ENCODE measurements around the gene PDE5A. TPM values are rescaled to one million over a fixed set of nuclear protein-coding genes. Genes with fewer than 3 reads are reported as not detected.

Gene PDE5A
- total and polyA plus RNA-seq, 10 of the 15 experiments (the other 5 are each of a cell fraction or from before 2014, with no cell fraction given), result under 0.01 to 3.9 (median 0.26) TPM; not detected in 1

GRCh38 chr4:119529788-119530187, 98.8 kb downstream of the PDE5A start (continued):
- no peak for TF ChIP-seq ZNF217 (IDR thresholded peaks at IDR 0.05)
- TF ChIP-seq SKIL (IDR thresholded peaks at IDR 0.05; ENCODE audit: low read depth, poor library complexity, severe bottlenecking), result no peak

- no TSS peak for BruUV-seq (replicated peaks)
- no peak for ATAC-seq
- POLR2A ChIA-PET, result no interaction called here
- Histone ChIP-seq H2AFZ (ENCODE audit: control insufficient read depth, low read depth, low read length) (no peak overlapping the region), H3K4me3 (no peak overlapping the region), H3K79me2 (ENCODE audit: control insufficient read depth, insufficient read depth, low read length) (no peaks in the 10 kb centered on the region), H3K36me3 (ENCODE audit: control insufficient read depth in 2 of 2, insufficient read depth in 2 of 2, low read length in 1 of 2) (no peaks in the 10 kb centered on the region), H3K27ac (ENCODE audit: control insufficient read depth, insufficient read depth) (no peak overlapping the region), H3K27me3 (replicated peaks in 1 of 2; ENCODE audit: control insufficient read depth in 2 of 2, insufficient read depth in 2 of 2, low read length in 1 of 2) (no peaks in the 10 kb centered on the region), H3K9me3 (replicated peaks; ENCODE audit: control insufficient read depth, insufficient read depth, low read length) (no peaks in the 10 kb centered on the region), H3K4me1 (ENCODE audit: control insufficient read depth, insufficient read depth, low read length) (no peaks in the 10 kb centered on the region), H4K20me1 (ENCODE audit: control insufficient read depth, insufficient read depth) (no peaks in the 10 kb centered on the region), H3K9ac (ENCODE audit: control insufficient read depth, insufficient read depth, low read length) (no peak overlapping the region), H3K4me2 (ENCODE audit: control insufficient read depth, insufficient read depth) (no peak overlapping the region)
- no peak for DNase-seq (ENCODE audit: low read depth, low spot score)
- in situ Hi-C loops (cut with MboI), result no loop called here
- SMC1A ChIA-PET (ENCODE audit: uncharacterized antibody, unreplicated experiment), result interaction anchor here (0.6 to 0.7 kb wide), 2 partner anchors 12 to 20 kb away, joined by 3 read pairs; no protein-coding TSS in a partner anchor
- intact Hi-C loops (cut with micrococcal nuclease; ENCODE audit: unreplicated experiment), result no loop called here
- no peak for FAIRE-seq
- CTCF ChIA-PET, result interaction anchor here (0.7 kb wide), 1 partner anchor 40 kb away, joined by 3 read pairs; no protein-coding TSS in a partner anchor
- TF ChIP-seq POU2F2 (IDR thresholded peaks at IDR 0.05; ENCODE audit: borderline replicate concordance, low read depth, low read length) (no peak), ETV6 (conservative IDR thresholded peaks at IDR 0.05 in 1 of 2, IDR thresholded peaks at IDR 0.05 in 1 of 2; ENCODE audit: borderline replicate concordance in 1 of 2, low read depth in 1 of 2) (no peak), SIX5 (IDR thresholded peaks at IDR 0.05; ENCODE audit: low read depth, low read length, severe bottlenecking) (no peak), STAT3 (IDR thresholded peaks at IDR 0.05; ENCODE audit: low read depth, low read length) (no peak), CBX5 (IDR thresholded peaks at IDR 0.05; ENCODE audit: low read depth) (no peak)
- RAD21 ChIA-PET (ENCODE audit: unreplicated experiment), result no interaction called here
- 95% methylated on average over 2 of the region's 2 CpGs for WGBS (ENCODE audit: insufficient coverage, insufficient replicate concordance, low lambda C conversion rate, missing lambda C conversion rate)
Measured at GRCh38 chr4:119526786-119527550, 101.6 kb downstream of the PDE5A start.

All from GM12878 (cell line).